Amniotic epithelial cell (primary cell): ENCODE data around the gene SNED1.

Source experiments
- DNase-seq: peaks from one replicate; pipeline ENCODE4 v3.0.0-alpha.2; 2010; ENCODE audit warnings: low read depth

The SNED1 gene

GRCh38 chr2:240992572-240993291 is 5.7 kb upstream of the SNED1 start:
- no peak for DNase-seq

- DNase-seq: no peak
Measured at GRCh38 chr2:240993446-240994170, 4.8 kb upstream of the SNED1 start.

- DNase-seq: no peak
Measured at GRCh38 chr2:240994171-240994896, 4.1 kb upstream of the SNED1 start.

- no peak for DNase-seq
Measured at GRCh38 chr2:240995041-240996021, 3.1 kb upstream of the SNED1 start.

GRCh38 chr2:240996161-240996833 is 2.1 kb upstream of the SNED1 start:
- no peak for DNase-seq

- no peak for DNase-seq
Measured at GRCh38 chr2:240996834-240997140, 1.6 kb upstream of the SNED1 start.

GRCh38 chr2:240997141-240997855 is 1.1 kb upstream of the SNED1 start:
- peak; percentile 37 for DNase-seq

- DNase-seq: no peak
Measured at GRCh38 chr2:240998706-240998994, 232 bp downstream of the SNED1 start.

GRCh38 chr2:240998995-240999791 is 775 bp downstream of the SNED1 start:
- no peak for DNase-seq

GRCh38 chr2:240999873-241000541 is 1.6 kb downstream of the SNED1 start:
- DNase-seq: no peak

GRCh38 chr2:241000831-241001321 is 2.5 kb downstream of the SNED1 start:
- DNase-seq: no peak

GRCh38 chr2:241001413-241002274 is 3.2 kb downstream of the SNED1 start:
- no peak for DNase-seq

- DNase-seq: no peak
Measured at GRCh38 chr2:241002275-241003046, 4.0 kb downstream of the SNED1 start.

- DNase-seq: no peak
Measured at GRCh38 chr2:241003047-241003360, 4.6 kb downstream of the SNED1 start.

- DNase-seq: no peak
Measured at GRCh38 chr2:241003369-241003768, 5.0 kb downstream of the SNED1 start.

GRCh38 chr2:241003830-241004564 is 5.6 kb downstream of the SNED1 start:
- no peak for DNase-seq

GRCh38 chr2:241005569-241005968 is 7.2 kb downstream of the SNED1 start:
- DNase-seq: no peak
